OCI-LY3 (cell line): ENCODE data around the gene DNMT3A.

Experiments used
- H2AFZ ChIP-seq: fragments of 200-600, 300-600 bp; shearing (Covaris generic); 2 replicates; pipeline ENCODE4 v1.6.0; 2014; ENCODE audit warnings: antibody characterized with exemption, low read depth, low read length
- H3K27ac ChIP-seq: fragments of 200-600, 300-600 bp; sonication (generic); 2 replicates; pipeline ENCODE4 v1.5.1; 2014; ENCODE audit warnings: mild to moderate bottlenecking, low read length, moderate library complexity, mixed read lengths
- H3K27me3 ChIP-seq: fragments of 200-600, 300-600 bp; sonication (generic); 2 replicates; pipeline ENCODE4 v1.6.1; 2014; ENCODE audit warnings: low read depth, low read length, mixed read lengths
- H3K36me3 ChIP-seq: fragments of 200-600, 300-600 bp; sonication (generic); replicated peaks from 2 replicates; pipeline ENCODE3; 2014; ENCODE audit warnings: low read depth, low read length, mixed read lengths
- H3K4me1 ChIP-seq: fragments of 300-600, 200-600 bp; sonication (generic); 2 replicates; pipeline ENCODE4 v1.6.1; 2014; ENCODE audit warnings: low read length, mixed read lengths
- H3K4me2 ChIP-seq: fragments of 200-600, 300-600 bp; sonication (generic); 2 replicates; pipeline ENCODE4 v1.6.1; 2014; ENCODE audit warnings: low read length, mixed read lengths
- H3K4me3 ChIP-seq: fragments of 300-600, 200-600 bp; sonication (generic); 2 replicates; pipeline ENCODE4 v1.5.1; 2014; ENCODE audit warnings: antibody characterized with exemption, mild to moderate bottlenecking, low read length, moderate library complexity
- H3K79me2 ChIP-seq: fragments of 300-600, 200-600 bp; shearing (Covaris generic); 2 replicates; pipeline ENCODE4 v1.6.1; 2014; ENCODE audit warnings: mild to moderate bottlenecking, low read length, mixed read lengths
- H3K9ac ChIP-seq: fragments of 300-600, 200-600 bp; shearing (Covaris generic); 2 replicates; pipeline ENCODE4 v1.6.0; 2014; ENCODE audit warnings: mild to moderate bottlenecking, low read length, moderate library complexity
- H3K9me3 ChIP-seq: fragments of 200-600, 300-600 bp; shearing (Covaris generic); 2 replicates; pipeline ENCODE4 v1.6.1; 2014; ENCODE audit warnings: low read length, mixed read lengths; ENCODE audit not compliant: insufficient read depth
- H4K20me1 ChIP-seq: fragments of 200-600, 300-600 bp; sonication (generic); 2 replicates; pipeline ENCODE4 v1.6.1; 2016; ENCODE audit warnings: low read length, mixed read lengths; ENCODE audit not compliant: insufficient read depth
- CTCF ChIP-seq: fragments of 200-600, 300-600 bp; sonication (generic); IDR thresholded peaks from 2 replicates; pipeline ENCODE4 v1.5.1; 2014; ENCODE audit warnings: antibody characterized with exemption, low read length, low read depth
- EZH2phosphoT487 ChIP-seq: fragments of 200-600 bp; shearing (Covaris generic); IDR thresholded peaks from 2 replicates; pipeline ENCODE4 v1.6.1; 2018; ENCODE audit warnings: antibody characterized with exemption, mixed run types, low read depth

DNMT3A gene

GRCh38 chr2:25335204-25335603 lies 6.5 kb downstream of the DNMT3A start:
- Histone ChIP-seq H3K9me3 (no peaks in the 10 kb centered on the region), H3K4me2 (no peak overlapping the region), H3K27ac (no peak overlapping the region), H3K4me3 (no peak overlapping the region), H3K79me2 (no peaks in the 10 kb centered on the region), H3K4me1 (peaks cover 3% of the 10 kb centered on the region; the same call in 1 of the 2 replicates), H2AFZ (no peak overlapping the region), H3K27me3 (0 out of 2 replicates have a peak, but pooled peaks cover 2% of the 10 kb centered on the region), H3K36me3 (no peaks in the 10 kb centered on the region), H3K9ac (no peak overlapping the region), H4K20me1 (peaks cover 72% of the 10 kb centered on the region)
- TF ChIP-seq CTCF (no peak), EZH2phosphoT487 (no peak)

GRCh38 chr2:25334482-25334881 lies 7.2 kb downstream of the DNMT3A start:
- Histone ChIP-seq H3K9me3 (no peaks in the 10 kb centered on the region), H4K20me1 (peaks cover 78% of the 10 kb centered on the region), H3K4me2 (no peak overlapping the region), H3K4me3 (no peak overlapping the region), H3K27ac (no peak overlapping the region), H3K4me1 (peaks cover 3% of the 10 kb centered on the region; the same call in 1 of the 2 replicates), H3K79me2 (no peaks in the 10 kb centered on the region), H3K9ac (no peak overlapping the region), H3K27me3 (0 out of 2 replicates have a peak, but pooled peaks cover 2% of the 10 kb centered on the region), H3K36me3 (no peaks in the 10 kb centered on the region), H2AFZ (no peak overlapping the region)
- TF ChIP-seq EZH2phosphoT487: no peak

- Histone ChIP-seq H2AFZ (no peak overlapping the region), H3K27me3 (0 out of 2 replicates have a peak, but pooled peaks cover 2% of the 10 kb centered on the region), H3K79me2 (no peaks in the 10 kb centered on the region), H4K20me1 (peaks cover 74% of the 10 kb centered on the region), H3K9me3 (no peaks in the 10 kb centered on the region), H3K9ac (no peak overlapping the region), H3K4me1 (peaks cover 3% of the 10 kb centered on the region; the same call in 1 of the 2 replicates), H3K36me3 (no peaks in the 10 kb centered on the region), H3K4me3 (no peak overlapping the region), H3K4me2 (no peak overlapping the region), H3K27ac (no peak overlapping the region)
- no peak for TF ChIP-seq CTCF
- TF ChIP-seq EZH2phosphoT487: no peak
These were observed 7.7 kb downstream of the DNMT3A start for GRCh38 chr2:25333981-25334380.

GRCh38 chr2:25332571-25332970 lies 9.2 kb downstream of the DNMT3A start:
- Histone ChIP-seq H3K9ac (no peak overlapping the region), H3K27ac (no peak overlapping the region), H2AFZ (no peak overlapping the region), H3K36me3 (no peaks in the 10 kb centered on the region), H3K4me3 (no peak overlapping the region), H3K4me1 (peaks cover 3% of the 10 kb centered on the region; the same call in 1 of the 2 replicates), H4K20me1 (peaks cover 62% of the 10 kb centered on the region), H3K4me2 (no peak overlapping the region), H3K27me3 (0 out of 2 replicates have a peak, but pooled peaks cover 2% of the 10 kb centered on the region), H3K79me2 (no peaks in the 10 kb centered on the region), H3K9me3 (no peaks in the 10 kb centered on the region)
- no peak for TF ChIP-seq EZH2phosphoT487
- no peak for TF ChIP-seq CTCF
